ENCODE results near the gene TCF15. TPM values are rescaled to one million over a fixed set of nuclear protein-coding genes. Genes with fewer than 3 reads are reported as not detected.

TCF15 gene
- total and polyA plus RNA-seq, 2 experiments from 2014 or later: 3.8 to 4.0 TPM

GRCh38 chr20:617934-618690 lies 8.0 kb upstream of the TCF15 start:
- H3K9me3 Mint-ChIP-seq: peaks cover 8% of the 10 kb centered on the region; the same call in 2 of the 3 replicates

More at GRCh38 chr20:617934-618690, 8.0 kb upstream of the TCF15 start:
- no peak overlapping the region for H3K27ac ChIP-seq (ENCODE audit: low read depth)
- no peaks in the 10 kb centered on the region for H4K20me1 ChIP-seq (replicated peaks; ENCODE audit: insufficient read depth)
- no peak for TF ChIP-seq ETS1 (IDR thresholded peaks at IDR 0.05)
- TF ChIP-seq ZNF331 (CRISPR knock-in tag; IDR thresholded peaks at IDR 0.05; ENCODE audit: low read depth): no peak
- TF ChIP-seq STAT1 (IDR thresholded peaks at IDR 0.05; ENCODE audit: unreplicated experiment): no peak
- TF ChIP-seq CREB1 (CRISPR knock-in tag; IDR thresholded peaks at IDR 0.05; ENCODE audit: low read depth): no peak
- no peak for TF ChIP-seq POLR2AphosphoS5 (IDR thresholded peaks at IDR 0.05; ENCODE audit: low read depth)
- no peak for TF ChIP-seq EZH2 (IDR thresholded peaks at IDR 0.05; ENCODE audit: low read depth, unreplicated experiment)
- TF ChIP-seq CTCF (conservative IDR thresholded peaks at IDR 0.05; ENCODE audit: low read depth in 2 of 2): no peak
- no peak for TF ChIP-seq ZNF462 (CRISPR knock-in tag; IDR thresholded peaks at IDR 0.05)
- TF ChIP-seq NANOG (IDR thresholded peaks at IDR 0.05; ENCODE audit: borderline replicate concordance): no peak
- no peak for TF ChIP-seq JUNB (IDR thresholded peaks at IDR 0.05; ENCODE audit: unreplicated experiment)
- TF ChIP-seq REST (IDR thresholded peaks at IDR 0.05; ENCODE audit: unreplicated experiment): no peak
- TF ChIP-seq ZNF114 (CRISPR knock-in tag; IDR thresholded peaks at IDR 0.05): no peak
- no peak for TF ChIP-seq EZH2phosphoT487 (IDR thresholded peaks at IDR 0.05; ENCODE audit: unreplicated experiment)
- Mint-ChIP-seq H3K36me3 (ENCODE audit: low read depth) (no peaks in the 10 kb centered on the region; the same call in 2 of the 3 replicates), H3K27ac (no peak overlapping the region), H3K4me3 (no peak overlapping the region), H3K27me3 (ENCODE audit: insufficient read depth, low read depth, poor library complexity) (peaks cover 6% of the 10 kb centered on the region), H3K4me1 (peaks cover 14% of the 10 kb centered on the region)
- no peak overlapping the region for H2AFZ ChIP-seq
- no peak overlapping the region for H3K4me3 ChIP-seq
- H3K4me2 ChIP-seq: no peak overlapping the region
- H3K4me1 ChIP-seq (ENCODE audit: insufficient read depth): 0 out of 2 replicates have a peak, but pooled peaks cover under 1% of the 10 kb centered on the region
- DNase-seq (ENCODE audit: low spot score) (no peak), ATAC-seq (no peak)
- H3K27me3 ChIP-seq (ENCODE audit: insufficient read depth): no peaks in the 10 kb centered on the region
- no peaks in the 10 kb centered on the region for H3K36me3 ChIP-seq (ENCODE audit: insufficient read depth)
- no peaks in the 10 kb centered on the region for H3F3A ChIP-seq (replicated peaks; ENCODE audit: low read depth)
- H3K79me2 ChIP-seq (replicated peaks; ENCODE audit: insufficient read depth): no peaks in the 10 kb centered on the region
- no peaks in the 10 kb centered on the region for H3K9me2 ChIP-seq (ENCODE audit: insufficient read depth)

Measured in GM23338 (cell line).